WTC11 (cell line): ENCODE measurements around the gene MARCHF4. TPM values are rescaled to one million over a fixed set of nuclear protein-coding genes. Genes with fewer than 3 reads are reported as not detected.

Experiments used
- ATAC-seq: fragments of 200-7000 bp; cut with Tn5 transposase; 2 replicates; pipeline ENCODE4 v1.10.0; 2021; ENCODE audit warnings: mild to moderate bottlenecking, moderate library complexity
- CTCF ChIA-PET: fragments of 300-600 bp; sonication (Branson Sonifier 250); formaldehyde crosslinking; loops from one replicate; lab custom pipeline; 2021; ENCODE audit warnings: antibody characterized with exemption; lab: Charles Lee
- POLR2A ChIA-PET: fragments of 350-600 bp; sonication (Branson Sonifier 250); formaldehyde crosslinking; loops from one replicate; lab custom pipeline; 2021; ENCODE audit warnings: antibody characterized with exemption; lab: Charles Lee
- DNase-seq: peaks from one replicate; pipeline ENCODE4 v3.0.0; 2021; ENCODE audit warnings: low spot score
- H3K27ac Mint-ChIP-seq: 2 replicates; pipeline ENCODE4 v1.8.0; 2021; ENCODE audit warnings: mixed read lengths
- H3K27me3 Mint-ChIP-seq: 2 replicates; pipeline ENCODE4 v1.8.0; 2021; ENCODE audit warnings: low read depth, mild to moderate bottlenecking, moderate library complexity, mixed read lengths
- H3K36me3 Mint-ChIP-seq: 2 replicates; pipeline ENCODE4 v1.8.0; 2021; ENCODE audit warnings: mixed read lengths
- H3K4me1 Mint-ChIP-seq: 2 replicates; pipeline ENCODE4 v1.8.0; 2022; ENCODE audit warnings: mixed read lengths
- H3K4me3 Mint-ChIP-seq: 2 replicates; pipeline ENCODE4 v1.8.0; 2021; ENCODE audit warnings: mild to moderate bottlenecking, moderate library complexity, mixed read lengths
- H3K9me3 Mint-ChIP-seq: 2 replicates; pipeline ENCODE4 v1.8.0; 2021; ENCODE audit warnings: mixed read lengths
- ATF3 ChIP-seq: sonication (generic); formaldehyde crosslinking; conservative IDR thresholded peaks from 2 replicates; pipeline ENCODE4 v1.8.1; 2022; ENCODE audit warnings: mild to moderate bottlenecking, missing genetic modification reagents
- EMX1 ChIP-seq: fragments of 250-450 bp; sonication (Bioruptor Pico); IDR thresholded peaks from 2 replicates; pipeline ENCODE4 v1.8.0; 2021; ENCODE audit warnings: mild to moderate bottlenecking
- FOXK1 ChIP-seq: sonication (generic); formaldehyde crosslinking; IDR thresholded peaks from 2 replicates; pipeline ENCODE4 v1.8.0; 2022; ENCODE audit warnings: mild to moderate bottlenecking, moderate library complexity, missing genetic modification reagents
- FOXP4 ChIP-seq: sonication (generic); formaldehyde crosslinking; IDR thresholded peaks from 2 replicates; pipeline ENCODE4 v1.8.0; 2022; ENCODE audit warnings: mild to moderate bottlenecking, missing genetic modification reagents
- GABPB1 ChIP-seq: sonication (generic); formaldehyde crosslinking; IDR thresholded peaks from 2 replicates; pipeline ENCODE4 v1.8.1; 2023; ENCODE audit warnings: mild to moderate bottlenecking, missing genetic modification reagents
- MXD4 ChIP-seq: fragments of 250-450 bp; sonication (Bioruptor Pico); IDR thresholded peaks from 2 replicates; pipeline ENCODE4 v1.8.0; 2021; ENCODE audit warnings: mild to moderate bottlenecking, moderate library complexity, borderline replicate concordance
- NFATC4 ChIP-seq: fragments of 250-450 bp; sonication (Bioruptor Pico); IDR thresholded peaks from 2 replicates; pipeline ENCODE4 v1.9.0; 2021; ENCODE audit warnings: mild to moderate bottlenecking
- NR1H2 ChIP-seq: sonication (generic); formaldehyde crosslinking; IDR thresholded peaks from 2 replicates; pipeline ENCODE4 v1.9.0; 2021; ENCODE audit warnings: mild to moderate bottlenecking, moderate library complexity, missing genetic modification reagents
- PRRX2 ChIP-seq: fragments of 250-450 bp; sonication (Bioruptor Pico); IDR thresholded peaks from 2 replicates; pipeline ENCODE4 v1.8.0; 2021; ENCODE audit warnings: mild to moderate bottlenecking
- RORB ChIP-seq: fragments of 250-450 bp; sonication (Bioruptor Pico); IDR thresholded peaks from 2 replicates; pipeline ENCODE4 v1.9.0; 2021; ENCODE audit warnings: mild to moderate bottlenecking
- ZNF121 ChIP-seq: sonication (generic); formaldehyde crosslinking; IDR thresholded peaks from 2 replicates; pipeline ENCODE4 v1.8.0; 2023; ENCODE audit warnings: missing genetic modification reagents
- ZNF317 ChIP-seq: sonication (generic); formaldehyde crosslinking; IDR thresholded peaks from 2 replicates; pipeline ENCODE4 v1.8.1; 2023; ENCODE audit warnings: low read depth, mild to moderate bottlenecking, moderate library complexity, missing genetic modification reagents, borderline replicate concordance
- ZNF396 ChIP-seq: fragments of 250-450 bp; sonication (Bioruptor Pico); IDR thresholded peaks from 2 replicates; pipeline ENCODE4 v1.8.0; 2021; ENCODE audit warnings: mild to moderate bottlenecking, moderate library complexity, borderline replicate concordance
- ZNF425 ChIP-seq: fragments of 250-450 bp; sonication (Bioruptor Pico); conservative IDR thresholded peaks from 2 replicates; pipeline ENCODE4 v1.9.0; 2021; ENCODE audit warnings: mild to moderate bottlenecking
- total RNA-seq: library from RNA; stranded (reverse); gene quantifications from 3 replicates; pipeline ENCODE4 v1.2.3, GENCODE V29; 2021
- TF ChIP-seq, protein P1 (sequence below): fragments of 250-450 bp; sonication (Bioruptor Pico); IDR thresholded peaks from 2 replicates; pipeline ENCODE4 v1.9.0; 2021; ENCODE audit warnings: mild to moderate bottlenecking
- TF ChIP-seq, protein P2 (sequence below): sonication (generic); formaldehyde crosslinking; IDR thresholded peaks from 2 replicates; pipeline ENCODE4 v1.8.0; 2023; ENCODE audit warnings: missing genetic modification reagents, mild to moderate bottlenecking, borderline replicate concordance
- TF ChIP-seq, protein P3 (sequence below): sonication (generic); formaldehyde crosslinking; IDR thresholded peaks from 2 replicates; pipeline ENCODE4 v1.8.1; 2022; ENCODE audit warnings: low read depth, missing genetic modification reagents, borderline replicate concordance
- TF ChIP-seq, protein P4 (sequence below): fragments of 250-450 bp; sonication (Bioruptor Pico); IDR thresholded peaks from 2 replicates; pipeline ENCODE4 v1.9.0; 2021; ENCODE audit warnings: moderate library complexity, mild to moderate bottlenecking, inconsistent platforms, borderline replicate concordance
- TF ChIP-seq, protein P5 (sequence below): sonication (generic); formaldehyde crosslinking; IDR thresholded peaks from 2 replicates; pipeline ENCODE4 v1.8.1; 2022; ENCODE audit warnings: mild to moderate bottlenecking, missing genetic modification reagents, moderate library complexity, borderline replicate concordance

The MARCHF4 gene
- total RNA-seq, 1 experiment from 2014 or later = 2.6 TPM

- Mint-ChIP-seq H3K27ac (no peak overlapping the region), H3K36me3 (no peaks in the 10 kb centered on the region), H3K4me3 (no peak overlapping the region), H3K27me3 (no peaks in the 10 kb centered on the region; the same call in 1 of the 2 replicates), H3K9me3 (no peaks in the 10 kb centered on the region), H3K4me1 (peaks cover 7% of the 10 kb centered on the region; the same call in 1 of the 2 replicates)
- ATAC-seq = no peak
- ChIA-PET CTCF (interaction anchor here (1.2 to 1.5 kb wide), 2 partner anchors 12 to 14 kb away, joined by 4 to 5 read pairs; no protein-coding TSS in a partner anchor), POLR2A (no interaction called here)
- no peak for DNase-seq
- TF ChIP-seq MXD4 (CRISPR knock-in tag) = no peak
- TF ChIP-seq, protein P1, sequence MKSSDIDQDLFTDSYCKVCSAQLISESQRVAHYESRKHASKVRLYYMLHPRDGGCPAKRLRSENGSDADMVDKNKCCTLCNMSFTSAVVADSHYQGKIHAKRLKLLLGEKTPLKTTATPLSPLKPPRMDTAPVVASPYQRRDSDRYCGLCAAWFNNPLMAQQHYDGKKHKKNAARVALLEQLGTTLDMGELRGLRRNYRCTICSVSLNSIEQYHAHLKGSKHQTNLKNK (CRISPR knock-in tag) = no peak
- TF ChIP-seq, protein P2, sequence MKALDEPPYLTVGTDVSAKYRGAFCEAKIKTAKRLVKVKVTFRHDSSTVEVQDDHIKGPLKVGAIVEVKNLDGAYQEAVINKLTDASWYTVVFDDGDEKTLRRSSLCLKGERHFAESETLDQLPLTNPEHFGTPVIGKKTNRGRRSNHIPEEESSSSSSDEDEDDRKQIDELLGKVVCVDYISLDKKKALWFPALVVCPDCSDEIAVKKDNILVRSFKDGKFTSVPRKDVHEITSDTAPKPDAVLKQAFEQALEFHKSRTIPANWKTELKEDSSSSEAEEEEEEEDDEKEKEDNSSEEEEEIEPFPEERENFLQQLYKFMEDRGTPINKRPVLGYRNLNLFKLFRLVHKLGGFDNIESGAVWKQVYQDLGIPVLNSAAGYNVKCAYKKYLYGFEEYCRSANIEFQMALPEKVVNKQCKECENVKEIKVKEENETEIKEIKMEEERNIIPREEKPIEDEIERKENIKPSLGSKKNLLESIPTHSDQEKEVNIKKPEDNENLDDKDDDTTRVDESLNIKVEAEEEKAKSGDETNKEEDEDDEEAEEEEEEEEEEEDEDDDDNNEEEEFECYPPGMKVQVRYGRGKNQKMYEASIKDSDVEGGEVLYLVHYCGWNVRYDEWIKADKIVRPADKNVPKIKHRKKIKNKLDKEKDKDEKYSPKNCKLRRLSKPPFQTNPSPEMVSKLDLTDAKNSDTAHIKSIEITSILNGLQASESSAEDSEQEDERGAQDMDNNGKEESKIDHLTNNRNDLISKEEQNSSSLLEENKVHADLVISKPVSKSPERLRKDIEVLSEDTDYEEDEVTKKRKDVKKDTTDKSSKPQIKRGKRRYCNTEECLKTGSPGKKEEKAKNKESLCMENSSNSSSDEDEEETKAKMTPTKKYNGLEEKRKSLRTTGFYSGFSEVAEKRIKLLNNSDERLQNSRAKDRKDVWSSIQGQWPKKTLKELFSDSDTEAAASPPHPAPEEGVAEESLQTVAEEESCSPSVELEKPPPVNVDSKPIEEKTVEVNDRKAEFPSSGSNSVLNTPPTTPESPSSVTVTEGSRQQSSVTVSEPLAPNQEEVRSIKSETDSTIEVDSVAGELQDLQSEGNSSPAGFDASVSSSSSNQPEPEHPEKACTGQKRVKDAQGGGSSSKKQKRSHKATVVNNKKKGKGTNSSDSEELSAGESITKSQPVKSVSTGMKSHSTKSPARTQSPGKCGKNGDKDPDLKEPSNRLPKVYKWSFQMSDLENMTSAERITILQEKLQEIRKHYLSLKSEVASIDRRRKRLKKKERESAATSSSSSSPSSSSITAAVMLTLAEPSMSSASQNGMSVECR (CRISPR knock-in tag) = no peak
- no peak for TF ChIP-seq ZNF121
- TF ChIP-seq FOXP4 (CRISPR knock-in tag) = no peak
- no peak for TF ChIP-seq NFATC4 (CRISPR knock-in tag)
- TF ChIP-seq, protein P3, sequence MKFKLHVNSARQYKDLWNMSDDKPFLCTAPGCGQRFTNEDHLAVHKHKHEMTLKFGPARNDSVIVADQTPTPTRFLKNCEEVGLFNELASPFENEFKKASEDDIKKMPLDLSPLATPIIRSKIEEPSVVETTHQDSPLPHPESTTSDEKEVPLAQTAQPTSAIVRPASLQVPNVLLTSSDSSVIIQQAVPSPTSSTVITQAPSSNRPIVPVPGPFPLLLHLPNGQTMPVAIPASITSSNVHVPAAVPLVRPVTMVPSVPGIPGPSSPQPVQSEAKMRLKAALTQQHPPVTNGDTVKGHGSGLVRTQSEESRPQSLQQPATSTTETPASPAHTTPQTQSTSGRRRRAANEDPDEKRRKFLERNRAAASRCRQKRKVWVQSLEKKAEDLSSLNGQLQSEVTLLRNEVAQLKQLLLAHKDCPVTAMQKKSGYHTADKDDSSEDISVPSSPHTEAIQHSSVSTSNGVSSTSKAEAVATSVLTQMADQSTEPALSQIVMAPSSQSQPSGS (CRISPR knock-in tag) = no peak
- TF ChIP-seq, protein P4, sequence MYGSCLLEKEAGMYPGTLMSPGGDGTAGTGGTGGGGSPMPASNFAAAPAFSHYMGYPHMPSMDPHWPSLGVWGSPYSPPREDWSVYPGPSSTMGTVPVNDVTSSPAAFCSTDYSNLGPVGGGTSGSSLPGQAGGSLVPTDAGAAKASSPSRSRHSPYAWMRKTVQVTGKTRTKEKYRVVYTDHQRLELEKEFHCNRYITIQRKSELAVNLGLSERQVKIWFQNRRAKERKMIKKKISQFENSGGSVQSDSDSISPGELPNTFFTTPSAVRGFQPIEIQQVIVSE = no peak
- no peak for TF ChIP-seq ZNF396 (CRISPR knock-in tag)
- TF ChIP-seq FOXK1 (CRISPR knock-in tag) = no peak
- TF ChIP-seq, protein P5, sequence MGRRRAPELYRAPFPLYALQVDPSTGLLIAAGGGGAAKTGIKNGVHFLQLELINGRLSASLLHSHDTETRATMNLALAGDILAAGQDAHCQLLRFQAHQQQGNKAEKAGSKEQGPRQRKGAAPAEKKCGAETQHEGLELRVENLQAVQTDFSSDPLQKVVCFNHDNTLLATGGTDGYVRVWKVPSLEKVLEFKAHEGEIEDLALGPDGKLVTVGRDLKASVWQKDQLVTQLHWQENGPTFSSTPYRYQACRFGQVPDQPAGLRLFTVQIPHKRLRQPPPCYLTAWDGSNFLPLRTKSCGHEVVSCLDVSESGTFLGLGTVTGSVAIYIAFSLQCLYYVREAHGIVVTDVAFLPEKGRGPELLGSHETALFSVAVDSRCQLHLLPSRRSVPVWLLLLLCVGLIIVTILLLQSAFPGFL (CRISPR knock-in tag) = no peak
- TF ChIP-seq, all 79 proteins: peak for 0
Observed at GRCh38 chr2:216391401-216391800, 19.1 kb upstream of the MARCHF4 start.

DNA sequence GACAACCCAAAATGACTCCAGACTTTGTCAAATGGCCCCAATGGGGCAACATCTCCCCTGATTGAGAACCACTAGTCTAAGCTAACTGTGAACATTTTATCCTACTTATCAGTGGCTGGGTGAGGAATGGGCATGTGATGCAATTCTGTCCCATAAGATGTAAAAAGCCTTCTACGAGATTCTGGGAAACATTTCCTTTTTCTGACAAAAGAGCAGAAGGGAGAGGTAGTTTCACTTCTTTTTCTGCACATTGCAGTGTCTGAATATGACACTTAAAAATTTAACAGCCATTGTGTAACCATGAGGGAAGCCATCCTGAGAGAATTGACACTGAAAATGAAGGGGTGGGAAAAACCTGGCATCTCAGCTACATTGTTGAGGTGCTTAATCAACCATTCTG is 17.3 kb upstream of the MARCHF4 start:
- no peaks in the 10 kb centered on the region for H3K9me3 Mint-ChIP-seq
- no peaks in the 10 kb centered on the region for H3K36me3 Mint-ChIP-seq
- no peak overlapping the region for H3K4me3 Mint-ChIP-seq
- ChIA-PET CTCF (no interaction called here), POLR2A (no interaction called here)
- no peak overlapping the region for H3K27ac Mint-ChIP-seq
- H3K4me1 Mint-ChIP-seq = peaks cover 16% of the 10 kb centered on the region
- no peaks in the 10 kb centered on the region; the same call in 1 of the 2 replicates for H3K27me3 Mint-ChIP-seq
- DNase-seq (no peak), ATAC-seq (no peak)
- no peak for TF ChIP-seq RORB
- no peak for TF ChIP-seq ATF3 (CRISPR knock-in tag)
- TF ChIP-seq ZNF317 = no peak
- TF ChIP-seq NFATC4 (CRISPR knock-in tag) = no peak
- TF ChIP-seq EMX1 (CRISPR knock-in tag) = no peak
- TF ChIP-seq GABPB1 (CRISPR knock-in tag) = no peak
- TF ChIP-seq NR1H2 (CRISPR knock-in tag) = no peak
- TF ChIP-seq PRRX2 = no peak
- TF ChIP-seq ZNF425 (CRISPR knock-in tag) = no peak
- TF ChIP-seq, protein P5 (CRISPR knock-in tag) = no peak
